Liver (tissue), 3 donors: ENCODE results near the gene EDC3.

Source experiments
- CTCF ChIP-seq: fragments of 150-350 bp; IDR thresholded peaks from 2 replicates; pipeline ENCODE4 v1.5.1; 2017; ENCODE audit warnings: improper control_type of control experiment, low read depth, low read length; ENCODE audit not compliant: missing input control
- JUND ChIP-seq, 2 donors: IDR thresholded peaks; 2 replicates each; pipeline ENCODE4 v1.6.1; 2016; ENCODE audit warnings: antibody characterized with exemption in 2 of 2
- TF ChIP-seq, protein P1 (sequence below): IDR thresholded peaks from 2 replicates; pipeline ENCODE4 v1.6.1; 2016; ENCODE audit warnings: antibody characterized with exemption, mild to moderate bottlenecking
- donor health status: healthy.
- donor health status: healthy.

- TF ChIP-seq JUND (IDR thresholded peaks at IDR 0.05): no peak
- TF ChIP-seq CTCF: no peak
- TF ChIP-seq, protein P1, sequence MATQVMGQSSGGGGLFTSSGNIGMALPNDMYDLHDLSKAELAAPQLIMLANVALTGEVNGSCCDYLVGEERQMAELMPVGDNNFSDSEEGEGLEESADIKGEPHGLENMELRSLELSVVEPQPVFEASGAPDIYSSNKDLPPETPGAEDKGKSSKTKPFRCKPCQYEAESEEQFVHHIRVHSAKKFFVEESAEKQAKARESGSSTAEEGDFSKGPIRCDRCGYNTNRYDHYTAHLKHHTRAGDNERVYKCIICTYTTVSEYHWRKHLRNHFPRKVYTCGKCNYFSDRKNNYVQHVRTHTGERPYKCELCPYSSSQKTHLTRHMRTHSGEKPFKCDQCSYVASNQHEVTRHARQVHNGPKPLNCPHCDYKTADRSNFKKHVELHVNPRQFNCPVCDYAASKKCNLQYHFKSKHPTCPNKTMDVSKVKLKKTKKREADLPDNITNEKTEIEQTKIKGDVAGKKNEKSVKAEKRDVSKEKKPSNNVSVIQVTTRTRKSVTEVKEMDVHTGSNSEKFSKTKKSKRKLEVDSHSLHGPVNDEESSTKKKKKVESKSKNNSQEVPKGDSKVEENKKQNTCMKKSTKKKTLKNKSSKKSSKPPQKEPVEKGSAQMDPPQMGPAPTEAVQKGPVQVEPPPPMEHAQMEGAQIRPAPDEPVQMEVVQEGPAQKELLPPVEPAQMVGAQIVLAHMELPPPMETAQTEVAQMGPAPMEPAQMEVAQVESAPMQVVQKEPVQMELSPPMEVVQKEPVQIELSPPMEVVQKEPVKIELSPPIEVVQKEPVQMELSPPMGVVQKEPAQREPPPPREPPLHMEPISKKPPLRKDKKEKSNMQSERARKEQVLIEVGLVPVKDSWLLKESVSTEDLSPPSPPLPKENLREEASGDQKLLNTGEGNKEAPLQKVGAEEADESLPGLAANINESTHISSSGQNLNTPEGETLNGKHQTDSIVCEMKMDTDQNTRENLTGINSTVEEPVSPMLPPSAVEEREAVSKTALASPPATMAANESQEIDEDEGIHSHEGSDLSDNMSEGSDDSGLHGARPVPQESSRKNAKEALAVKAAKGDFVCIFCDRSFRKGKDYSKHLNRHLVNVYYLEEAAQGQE: no peak
These were observed 111.0 kb downstream of the EDC3 start for GRCh38 chr15:74584779-74585178.
